ENCODE results near the gene ACKR4. TPM values are rescaled to one million over a fixed set of nuclear protein-coding genes. Genes with fewer than 3 reads are reported as not detected.

ACKR4 gene
- total and polyA plus RNA-seq, 7 experiments from 2014 or later, result 0.16 to 0.51 (median 0.19) TPM; not detected in 4

- H3K36me3 ChIP-seq (ENCODE audit: control insufficient read depth in 2 of 3, insufficient read depth in 3 of 3, low read length in 3 of 3), result peaks cover 5 to 11% (median 10%) of the 10 kb centered on the region in 3 experiments
Observed at GRCh38 chr3:132622148-132622547, 25.1 kb downstream of the ACKR4 start.

GRCh38 chr3:132622761-132623160, 25.7 kb downstream of the ACKR4 start:
- no peak overlapping the region for H3K4me3 Mint-ChIP-seq
- POLR2A ChIA-PET, result interaction anchor here (0.7 kb wide), 1 partner anchor 274 kb away, joined by 3 read pairs; no protein-coding TSS in a partner anchor
- intact Hi-C loops (cut with micrococcal nuclease), result no loop called here
- no peak overlapping the region for H3K4me3 ChIP-seq (ENCODE audit: low read length)
- H3K9me3 Mint-ChIP-seq, result no peaks in the 10 kb centered on the region
- H3K4me1 ChIP-seq (ENCODE audit: control insufficient read depth in 2 of 2, insufficient read depth in 2 of 2, low read length in 2 of 2), result no peaks in the 10 kb centered on the region
- no peaks in the 10 kb centered on the region for H3K27me3 Mint-ChIP-seq
- H3K27me3 ChIP-seq (ENCODE audit: control insufficient read depth in 2 of 2, insufficient read depth in 2 of 2, low read length in 2 of 2), result no peaks in the 10 kb centered on the region
- H3K9me3 ChIP-seq (ENCODE audit: control insufficient read depth in 2 of 3, low read length in 3 of 3), result no peaks in the 10 kb centered on the region
- H3K27ac Mint-ChIP-seq, result peak overlapping the region in 1 of 9 donors; percentile 32
- DNase-seq (no peak), ATAC-seq (no peak)
- CTCF ChIA-PET, result interaction anchor here (0.6 to 0.9 kb wide), 2 partner anchors 20 to 34 kb away, joined by 4 read pairs; no protein-coding TSS in a partner anchor
- H3K4me1 Mint-ChIP-seq, result peaks cover 0 to 25% (median 4%) of the 10 kb centered on the region in 7 donors
- peaks cover under 1 to 12% (median 10%) of the 10 kb centered on the region in 3 experiments for H3K36me3 ChIP-seq (ENCODE audit: control insufficient read depth in 2 of 3, insufficient read depth in 3 of 3, low read length in 3 of 3)
- H3K27ac ChIP-seq (ENCODE audit: low read depth, low read length), result no peak overlapping the region
- H3K36me3 Mint-ChIP-seq, result peaks cover 15 to 47% (median 29%) of the 10 kb centered on the region in 5 donors

More at GRCh38 chr3:132622148-132622547, 25.1 kb downstream of the ACKR4 start:
- no peaks in the 10 kb centered on the region for H3K27me3 ChIP-seq (ENCODE audit: control insufficient read depth in 2 of 2, insufficient read depth in 2 of 2, low read length in 2 of 2)
- CTCF ChIA-PET, result no interaction called here
- Mint-ChIP-seq H3K27me3 (no peaks in the 10 kb centered on the region), H3K36me3 (peaks cover 15 to 47% (median 35%) of the 10 kb centered on the region in 5 donors), H3K9me3 (peaks cover 0 to 5% (median 0%) of the 10 kb centered on the region in 11 donors), H3K4me3 (no peak overlapping the region), H3K27ac (no peak overlapping the region), H3K4me1 (peaks cover 0 to 25% (median 4%) of the 10 kb centered on the region in 7 donors)
- H3K4me3 ChIP-seq (ENCODE audit: low read length), result no peak overlapping the region
- DNase-seq, result no peak
- no peak overlapping the region for H3K27ac ChIP-seq (ENCODE audit: low read depth, low read length)
- ATAC-seq, result no peak
- intact Hi-C loops (cut with micrococcal nuclease), result no loop called here
- H3K9me3 ChIP-seq (ENCODE audit: control insufficient read depth in 2 of 3, low read length in 3 of 3), result no peaks in the 10 kb centered on the region
- no peaks in the 10 kb centered on the region for H3K4me1 ChIP-seq (ENCODE audit: control insufficient read depth in 2 of 2, insufficient read depth in 2 of 2, low read length in 2 of 2)
- POLR2A ChIA-PET, result no interaction called here

DNA sequence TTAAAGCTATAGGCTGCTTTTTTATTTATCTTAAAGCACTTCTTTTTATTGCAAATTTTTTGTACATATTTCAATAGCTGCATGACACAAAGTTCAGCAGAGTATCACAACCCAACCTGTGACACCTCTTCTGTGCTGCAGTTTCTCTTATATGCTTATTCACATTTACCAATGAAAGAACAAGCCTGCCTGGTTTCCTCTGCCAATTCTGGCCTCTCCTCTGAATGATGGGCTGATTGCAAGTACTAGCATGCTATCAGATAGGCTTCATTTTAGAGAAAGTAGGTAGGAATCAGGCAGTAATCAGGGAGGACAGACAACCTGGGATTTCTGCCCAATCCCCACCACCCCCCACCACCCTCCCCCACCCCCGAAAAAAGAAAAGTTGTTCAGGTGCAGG, 26.6 kb downstream of the ACKR4 start:
- no peaks in the 10 kb centered on the region for H3K9me3 ChIP-seq (ENCODE audit: control insufficient read depth in 2 of 3, low read length in 3 of 3)
- ATAC-seq, result no peak
- no peaks in the 10 kb centered on the region for H3K27me3 ChIP-seq (ENCODE audit: control insufficient read depth in 2 of 2, insufficient read depth in 2 of 2, low read length in 2 of 2)
- peaks cover 0 to 25% (median 4%) of the 10 kb centered on the region in 7 donors for H3K4me1 Mint-ChIP-seq
- H3K27me3 Mint-ChIP-seq, result no peaks in the 10 kb centered on the region
- CTCF ChIA-PET, result interaction anchor here (0.6 to 0.9 kb wide), 2 partner anchors 20 to 33 kb away, joined by 4 read pairs; no protein-coding TSS in a partner anchor
- no peak overlapping the region for H3K4me3 Mint-ChIP-seq
- H3K36me3 ChIP-seq (ENCODE audit: control insufficient read depth in 2 of 3, insufficient read depth in 3 of 3, low read length in 3 of 3), result peaks cover 0 to 12% (median 10%) of the 10 kb centered on the region in 3 experiments
- intact Hi-C loops (cut with micrococcal nuclease), result no loop called here
- H3K9me3 Mint-ChIP-seq, result no peaks in the 10 kb centered on the region
- peaks cover 15 to 52% (median 28%) of the 10 kb centered on the region in 5 donors for H3K36me3 Mint-ChIP-seq
- POLR2A ChIA-PET, result interaction anchor here (0.7 to 0.8 kb wide), 2 partner anchors 72 to 274 kb away, joined by 3 read pairs; no protein-coding TSS in a partner anchor
- no peaks in the 10 kb centered on the region for H3K4me1 ChIP-seq (ENCODE audit: control insufficient read depth in 2 of 2, insufficient read depth in 2 of 2, low read length in 2 of 2)
- no peak overlapping the region for H3K4me3 ChIP-seq (ENCODE audit: low read length)
- peak in 2 of 9 donors; percentile 1 to 3 for DNase-seq
- H3K27ac Mint-ChIP-seq, result no peak overlapping the region
- H3K27ac ChIP-seq (ENCODE audit: low read depth, low read length), result no peak overlapping the region

GRCh38 chr3:132624790-132625189, 27.7 kb downstream of the ACKR4 start:
- H3K27ac ChIP-seq (ENCODE audit: low read depth, low read length), result no peak overlapping the region
- no peaks in the 10 kb centered on the region for H3K9me3 ChIP-seq (ENCODE audit: control insufficient read depth in 2 of 3, low read length in 3 of 3)
- ChIA-PET POLR2A (no interaction called here), CTCF (interaction anchor here (1.0 to 1.4 kb wide), 2 partner anchors 17 to 18 kb away, joined by 3 read pairs; no protein-coding TSS in a partner anchor)
- H3K4me1 ChIP-seq (ENCODE audit: control insufficient read depth in 2 of 2, insufficient read depth in 2 of 2, low read length in 2 of 2), result no peaks in the 10 kb centered on the region
- peaks cover 15 to 56% (median 28%) of the 10 kb centered on the region in 5 donors for H3K36me3 Mint-ChIP-seq
- no peak overlapping the region for H3K4me3 ChIP-seq (ENCODE audit: low read length)
- peaks cover 0 to 12% (median 10%) of the 10 kb centered on the region in 3 experiments for H3K36me3 ChIP-seq (ENCODE audit: control insufficient read depth in 2 of 3, insufficient read depth in 3 of 3, low read length in 3 of 3)
- DNase-seq (no peak), ATAC-seq (no peak)
- no peaks in the 10 kb centered on the region for H3K27me3 ChIP-seq (ENCODE audit: control insufficient read depth in 2 of 2, insufficient read depth in 2 of 2, low read length in 2 of 2)
- intact Hi-C loops (cut with micrococcal nuclease), result no loop called here
- H3K27ac Mint-ChIP-seq, result peak overlapping the region in 1 of 9 donors; percentile 49
- no peaks in the 10 kb centered on the region for H3K27me3 Mint-ChIP-seq
- no peak overlapping the region for H3K4me3 Mint-ChIP-seq
- H3K9me3 Mint-ChIP-seq, result no peaks in the 10 kb centered on the region
- peaks cover 0 to 25% (median 4%) of the 10 kb centered on the region in 7 donors for H3K4me1 Mint-ChIP-seq

DNA sequence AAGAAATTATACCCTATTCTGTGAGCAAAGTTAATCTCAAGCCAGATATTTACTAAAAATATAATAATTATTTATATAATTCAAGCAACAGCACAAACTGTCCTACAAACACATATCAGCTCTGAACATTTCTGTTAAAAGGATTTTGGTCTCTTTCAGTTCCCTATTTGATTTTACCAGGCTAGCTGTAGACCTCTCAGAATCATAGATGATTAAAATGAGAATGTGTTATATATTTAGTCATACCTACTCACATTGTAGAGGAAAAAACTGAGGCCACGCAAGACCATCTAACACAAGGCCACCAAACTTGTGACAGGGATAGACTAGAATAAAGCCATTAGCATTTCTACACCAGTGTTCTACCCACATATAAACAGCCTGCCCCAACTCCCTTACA, 28.5 kb downstream of the ACKR4 start:
- no peak for DNase-seq
- peaks cover 0 to 25% (median 4%) of the 10 kb centered on the region in 7 donors for H3K4me1 Mint-ChIP-seq
- no peak for ATAC-seq
- Histone ChIP-seq H3K27ac (ENCODE audit: low read depth, low read length) (no peak overlapping the region), H3K27me3 (ENCODE audit: control insufficient read depth in 2 of 2, insufficient read depth in 2 of 2, low read length in 2 of 2) (no peaks in the 10 kb centered on the region), H3K9me3 (ENCODE audit: control insufficient read depth in 2 of 3, low read length in 3 of 3) (no peaks in the 10 kb centered on the region), H3K4me1 (ENCODE audit: control insufficient read depth in 2 of 2, insufficient read depth in 2 of 2, low read length in 2 of 2) (no peaks in the 10 kb centered on the region), H3K4me3 (ENCODE audit: low read length) (no peak overlapping the region), H3K36me3 (ENCODE audit: control insufficient read depth in 2 of 3, insufficient read depth in 3 of 3, low read length in 3 of 3) (peaks cover 0 to 12% (median 10%) of the 10 kb centered on the region in 3 experiments)
- peaks cover 14 to 55% (median 23%) of the 10 kb centered on the region in 5 donors for H3K36me3 Mint-ChIP-seq
- no peak overlapping the region for H3K4me3 Mint-ChIP-seq
- H3K27me3 Mint-ChIP-seq, result no peaks in the 10 kb centered on the region
- no peaks in the 10 kb centered on the region for H3K9me3 Mint-ChIP-seq
- POLR2A ChIA-PET, result no interaction called here
- H3K27ac Mint-ChIP-seq, result peak overlapping the region in 1 of 9 donors; percentile 14
- CTCF ChIA-PET, result interaction anchor here (1.0 to 1.4 kb wide), 2 partner anchors 16 to 18 kb away, joined by 3 read pairs; no protein-coding TSS in a partner anchor
- intact Hi-C loops (cut with micrococcal nuclease), result no loop called here

DNA sequence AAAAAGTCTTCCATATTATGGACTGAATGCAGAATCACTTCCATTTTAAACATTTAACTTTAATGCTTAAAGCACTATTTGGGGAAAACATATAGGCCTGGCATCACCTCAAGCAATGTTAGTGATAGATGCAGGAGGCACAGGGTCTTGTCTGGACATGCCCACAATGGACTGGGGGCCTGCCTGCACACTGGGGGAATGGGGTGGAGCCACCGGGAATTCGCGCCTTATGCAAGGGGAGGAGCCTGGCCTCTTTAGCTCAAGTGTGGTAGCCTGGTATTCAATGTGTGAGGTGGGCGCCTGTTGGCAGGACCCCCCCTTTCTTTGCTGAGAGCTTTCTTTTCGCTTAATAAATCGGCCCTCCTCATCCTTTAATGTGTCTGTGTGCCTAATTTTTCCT, 29.9 kb downstream of the ACKR4 start:
- H3K4me1 ChIP-seq (ENCODE audit: control insufficient read depth in 2 of 2, insufficient read depth in 2 of 2, low read length in 2 of 2), result no peaks in the 10 kb centered on the region
- ATAC-seq, result no peak
- H3K27me3 ChIP-seq (ENCODE audit: control insufficient read depth in 2 of 2, insufficient read depth in 2 of 2, low read length in 2 of 2), result no peaks in the 10 kb centered on the region
- H3K36me3 ChIP-seq (ENCODE audit: control insufficient read depth in 2 of 3, insufficient read depth in 3 of 3, low read length in 3 of 3), result peaks cover 0 to 12% (median 10%) of the 10 kb centered on the region in 3 experiments
- H3K9me3 ChIP-seq (ENCODE audit: control insufficient read depth in 2 of 3, low read length in 3 of 3), result no peaks in the 10 kb centered on the region
- intact Hi-C loops (cut with micrococcal nuclease), result no loop called here
- Mint-ChIP-seq H3K9me3 (no peaks in the 10 kb centered on the region), H3K27ac (no peak overlapping the region), H3K36me3 (peaks cover 9 to 45% (median 14%) of the 10 kb centered on the region in 5 donors), H3K27me3 (no peaks in the 10 kb centered on the region), H3K4me1 (peaks cover 0 to 18% (median 4%) of the 10 kb centered on the region in 7 donors), H3K4me3 (no peak overlapping the region)
- no peak for DNase-seq
- CTCF ChIA-PET, result no interaction called here
- POLR2A ChIA-PET, result interaction anchor here (1.0 kb wide), 1 partner anchor 10 kb away, joined by 5 read pairs; no protein-coding TSS in a partner anchor
- no peak overlapping the region for H3K27ac ChIP-seq (ENCODE audit: low read depth, low read length)
- H3K4me3 ChIP-seq (ENCODE audit: low read length), result no peak overlapping the region

GRCh38 chr3:132628157-132628556, 31.1 kb downstream of the ACKR4 start:
- POLR2A ChIA-PET, result no interaction called here
- intact Hi-C loops (cut with micrococcal nuclease), result no loop called here
- no peak overlapping the region for H3K27ac Mint-ChIP-seq
- ATAC-seq, result no peak
- peaks cover 9 to 47% (median 18%) of the 10 kb centered on the region in 5 donors for H3K36me3 Mint-ChIP-seq
- H3K36me3 ChIP-seq (ENCODE audit: control insufficient read depth in 2 of 3, insufficient read depth in 3 of 3, low read length in 3 of 3), result peaks cover 0 to 12% (median 10%) of the 10 kb centered on the region in 3 experiments
- no peak overlapping the region for H3K4me3 ChIP-seq (ENCODE audit: low read length)
- H3K9me3 Mint-ChIP-seq, result no peaks in the 10 kb centered on the region
- no peak for DNase-seq
- peaks cover 0 to 9% (median 4%) of the 10 kb centered on the region in 7 donors for H3K4me1 Mint-ChIP-seq
- H3K27me3 ChIP-seq (ENCODE audit: control insufficient read depth in 2 of 2, insufficient read depth in 2 of 2, low read length in 2 of 2), result no peaks in the 10 kb centered on the region
- CTCF ChIA-PET, result no interaction called here
- no peaks in the 10 kb centered on the region for H3K9me3 ChIP-seq (ENCODE audit: control insufficient read depth in 2 of 3, low read length in 3 of 3)
- no peak overlapping the region for H3K4me3 Mint-ChIP-seq
- no peaks in the 10 kb centered on the region for H3K27me3 Mint-ChIP-seq
- no peaks in the 10 kb centered on the region for H3K4me1 ChIP-seq (ENCODE audit: control insufficient read depth in 2 of 2, insufficient read depth in 2 of 2, low read length in 2 of 2)
- H3K27ac ChIP-seq (ENCODE audit: low read depth, low read length), result no peak overlapping the region
